CD1c-positive myeloid dendritic cell (primary cell): ENCODE data around the gene FGF7.
"Not testable (repeated sequence)": the region's sequence is repeated elsewhere in the genome, so short reads cannot be mapped to it uniquely, and the experiment has no call there.

Experiments used
- DNase-seq: peaks from one replicate; pipeline ENCODE4 v3.0.0-alpha.2; 2016; ENCODE audit errors: extremely low spot score

FGF7 gene, protein sequence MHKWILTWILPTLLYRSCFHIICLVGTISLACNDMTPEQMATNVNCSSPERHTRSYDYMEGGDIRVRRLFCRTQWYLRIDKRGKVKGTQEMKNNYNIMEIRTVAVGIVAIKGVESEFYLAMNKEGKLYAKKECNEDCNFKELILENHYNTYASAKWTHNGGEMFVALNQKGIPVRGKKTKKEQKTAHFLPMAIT

DNA sequence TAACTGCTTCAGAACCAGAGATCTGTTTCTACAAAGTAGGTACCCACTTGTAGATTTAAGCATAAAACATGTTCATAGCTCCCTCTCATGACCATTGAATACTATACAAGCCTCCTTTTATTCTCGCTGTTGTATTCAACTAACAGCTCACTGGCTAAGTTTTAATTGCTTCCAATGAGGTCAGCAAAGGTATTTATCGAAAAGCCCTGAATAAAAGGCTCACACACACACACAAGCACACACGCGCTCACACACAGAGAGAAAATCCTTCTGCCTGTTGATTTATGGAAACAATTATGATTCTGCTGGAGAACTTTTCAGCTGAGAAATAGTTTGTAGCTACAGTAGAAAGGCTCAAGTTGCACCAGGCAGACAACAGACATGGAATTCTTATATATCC lies at the start of gene FGF7:
Gene FGF7 (plus strand): TSS at position 222 of the 400 bp plus-strand sequence. CDS start 1,056 bp downstream, outside the sequence.
- DNase-seq, result no peak

DNA sequence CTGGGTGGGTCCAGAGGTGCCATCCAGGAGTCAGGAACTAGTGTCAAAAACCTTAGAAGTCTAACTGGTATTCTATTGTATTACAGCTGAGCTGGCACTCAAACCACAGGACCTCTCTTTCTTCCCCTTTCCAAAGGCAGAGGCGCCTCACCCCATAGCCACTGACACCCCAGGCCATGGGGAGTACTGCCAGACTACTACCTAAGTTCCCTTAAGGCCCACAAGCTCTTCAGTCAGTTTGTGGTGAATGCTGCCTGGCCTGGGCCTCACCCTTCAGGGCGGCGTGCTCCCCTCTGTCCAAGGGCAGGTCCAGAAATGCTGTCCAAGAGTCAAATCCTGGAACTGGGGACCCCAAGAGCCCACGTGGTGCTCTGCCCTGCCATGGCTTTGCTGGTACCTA lies 43.0 kb upstream of the FGF7 start:
- DNase-seq, result no peak

DNA sequence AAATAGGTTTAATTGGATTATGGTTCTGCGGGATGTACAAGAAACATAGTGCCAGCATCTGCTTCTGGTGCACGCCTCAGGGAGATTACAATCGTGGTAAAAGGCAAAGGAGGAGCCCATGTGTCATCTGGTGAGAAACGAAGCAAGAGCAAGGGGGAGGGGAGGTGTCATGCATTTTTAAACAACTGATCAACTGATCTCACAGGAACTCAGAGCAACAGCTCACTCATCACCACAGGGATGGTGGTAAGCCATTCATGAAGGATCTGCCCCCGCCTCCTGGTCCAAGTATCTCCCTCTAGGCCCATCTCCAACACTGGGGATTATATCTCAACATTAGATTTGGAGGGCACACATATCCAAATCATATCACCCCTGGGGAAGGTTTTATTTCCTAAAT lies 42.1 kb upstream of the FGF7 start:
- DNase-seq, result no peak

DNA sequence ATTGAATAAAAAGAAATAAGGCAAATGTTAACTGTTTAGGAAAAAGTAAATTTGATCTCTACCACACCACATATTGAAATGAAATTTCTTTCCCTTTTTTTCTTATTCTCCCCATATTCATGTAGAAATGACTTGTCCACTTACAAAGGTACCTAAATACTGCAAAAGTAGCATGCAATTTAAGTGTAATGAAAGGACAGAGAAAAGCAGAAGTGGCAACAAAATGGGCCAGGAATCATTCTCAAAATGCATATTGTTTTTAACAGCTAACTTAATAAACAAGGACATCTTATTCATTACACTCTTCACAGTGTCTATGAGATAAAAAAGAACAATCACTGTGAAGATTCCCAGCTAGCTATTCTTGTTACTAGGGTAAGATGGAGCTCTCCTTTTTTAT lies 40.6 kb upstream of the FGF7 start:
- no peak for DNase-seq

DNA sequence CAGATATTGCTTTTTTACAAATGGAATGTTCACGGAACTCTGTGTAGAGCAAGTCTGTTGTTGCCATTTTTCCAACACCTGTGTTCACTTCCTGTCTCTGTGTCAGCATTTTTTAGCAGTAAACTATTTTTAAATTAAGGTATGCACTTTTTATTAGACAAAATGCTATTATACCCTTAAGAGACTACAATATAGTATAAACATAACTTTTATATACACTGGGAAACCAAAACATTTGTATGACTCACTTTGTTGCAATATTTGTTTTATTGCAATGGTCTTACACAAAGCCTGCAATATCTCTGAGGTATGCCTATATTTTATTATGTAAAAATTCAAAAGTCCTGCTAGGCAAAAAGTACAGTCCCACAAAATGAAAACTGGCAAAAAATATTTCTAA lies 39.8 kb upstream of the FGF7 start:
- DNase-seq, result no peak

DNA sequence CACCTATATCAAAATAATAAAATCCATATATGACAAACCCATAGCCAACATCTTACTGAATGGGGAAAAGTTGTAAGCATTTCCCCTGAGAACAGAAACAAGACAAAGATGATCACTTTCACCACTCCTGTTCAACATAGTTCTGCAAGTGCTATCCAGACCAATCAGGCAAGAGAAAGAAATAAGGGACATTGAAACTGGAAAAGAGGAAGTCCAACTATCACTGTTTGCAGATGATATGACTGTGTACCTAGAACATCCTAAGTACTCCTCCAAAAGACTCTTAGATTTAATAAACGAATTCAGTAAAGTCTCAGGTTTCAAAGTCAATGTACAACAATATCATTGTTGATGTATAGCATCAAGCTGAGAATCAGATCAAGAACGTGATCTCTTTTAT lies 35.6 kb upstream of the FGF7 start:
- peak; percentile 15 for DNase-seq

DNA sequence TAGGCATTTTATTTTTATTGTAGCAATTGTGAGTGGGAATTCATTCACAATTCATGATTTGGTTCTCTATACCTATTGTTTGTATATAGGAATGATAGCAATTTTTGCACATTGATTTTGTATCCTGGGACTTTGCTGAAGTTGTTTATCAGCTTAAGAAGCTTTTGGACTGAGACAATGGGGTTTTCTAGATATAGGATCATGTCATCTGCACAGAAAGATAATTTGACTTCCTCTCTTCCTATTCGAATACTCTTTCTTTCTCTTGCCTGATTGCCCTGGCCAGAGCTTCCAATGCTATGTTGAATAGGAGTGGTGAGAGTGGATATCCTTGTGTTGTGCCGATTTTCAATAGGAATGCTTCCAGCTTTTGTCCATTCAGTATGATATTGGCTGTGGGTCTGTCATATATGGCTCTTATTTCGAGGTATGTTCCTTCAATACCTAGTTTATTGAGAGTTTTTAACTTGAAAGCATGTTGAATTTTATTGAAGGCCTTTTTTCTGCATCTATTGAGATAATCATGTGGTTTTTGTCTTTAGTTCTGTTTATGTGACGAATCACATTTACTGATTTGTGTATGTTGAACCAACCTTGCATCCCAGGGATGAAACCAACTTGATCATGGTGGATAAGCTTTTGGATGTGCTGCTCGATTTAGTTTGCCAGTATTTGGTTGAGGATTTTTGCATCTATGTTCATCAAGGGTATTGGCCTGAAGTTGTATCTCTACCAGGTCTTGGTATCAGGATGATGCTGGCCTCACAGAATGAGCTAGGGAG lies 20.3 kb upstream of the FGF7 start:
- not testable (repeated sequence) for DNase-seq

DNA sequence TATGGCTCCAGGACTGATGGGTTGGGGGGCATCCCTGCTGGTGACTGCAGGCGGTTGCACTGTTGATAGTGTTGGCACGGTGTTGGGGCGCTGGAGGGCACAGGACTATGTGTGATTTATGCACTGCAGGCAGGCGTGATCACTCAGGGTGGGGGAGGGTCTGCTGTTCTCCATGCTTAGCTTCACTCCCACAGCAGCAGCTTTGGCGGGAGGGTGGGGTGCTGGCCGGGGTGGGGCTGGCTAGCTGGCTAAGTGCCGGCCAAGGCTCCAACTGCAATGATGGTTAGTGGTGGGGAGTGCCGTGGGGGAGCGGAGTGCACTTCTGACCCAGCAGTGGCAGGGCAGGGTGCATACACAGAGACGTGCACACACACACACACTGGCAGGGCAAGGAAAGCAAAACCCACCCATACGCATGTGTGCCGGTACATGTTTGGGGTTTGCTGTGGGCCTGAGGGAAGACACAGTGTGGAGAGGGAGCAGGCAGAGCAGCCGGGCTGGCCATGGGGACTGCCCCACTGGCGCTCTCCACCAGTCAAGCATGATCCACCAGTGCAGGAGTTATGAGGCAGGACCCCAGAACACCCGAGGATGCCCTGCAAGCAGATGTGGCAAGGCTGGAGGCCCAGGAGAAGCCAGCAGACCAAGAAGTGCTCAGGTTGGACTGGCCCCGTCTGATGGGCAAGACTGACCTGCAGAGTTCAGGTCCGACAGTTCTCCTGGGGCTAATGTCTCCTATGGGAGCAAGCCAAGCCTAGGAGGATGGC lies 16.5 kb upstream of the FGF7 start:
- DNase-seq, result no peak

DNA sequence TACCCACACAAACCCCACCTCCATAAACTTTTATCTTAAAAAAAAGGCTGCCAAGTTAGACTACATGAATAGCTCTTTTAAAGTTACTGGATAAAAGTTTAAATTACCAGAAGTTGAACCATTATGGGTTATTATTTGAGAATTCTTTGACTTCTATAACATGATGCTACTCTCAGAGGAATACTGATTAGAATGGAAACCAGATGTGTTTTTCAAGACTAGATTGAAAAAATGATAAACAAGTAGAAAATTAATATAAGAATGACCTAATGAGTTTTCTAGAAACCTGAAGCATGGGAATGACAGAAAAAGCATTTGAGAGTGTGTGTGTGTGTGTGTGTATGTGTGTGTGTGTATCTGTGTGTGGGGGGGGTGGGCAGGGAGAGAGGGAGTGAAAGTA lies 12.4 kb upstream of the FGF7 start:
- no peak for DNase-seq

DNA sequence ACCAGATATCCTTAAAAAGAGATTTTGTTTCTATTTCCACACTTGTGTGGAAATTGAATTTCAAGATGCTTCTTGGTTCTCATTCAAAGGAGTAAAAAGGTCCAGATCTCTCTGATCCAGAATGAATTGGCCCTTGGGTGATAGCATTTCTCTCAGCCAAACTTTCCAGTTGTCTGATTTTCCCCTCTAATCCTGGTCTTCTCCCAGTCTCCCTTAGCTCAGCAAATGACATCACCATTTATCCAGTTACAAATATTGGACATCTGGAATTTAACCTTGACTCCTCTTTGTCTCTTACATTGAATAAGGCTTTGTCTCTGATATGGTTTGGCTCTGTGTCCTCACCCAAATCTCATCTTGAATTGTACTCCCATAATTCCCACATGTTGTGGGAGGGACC lies 10.2 kb upstream of the FGF7 start:
- no peak for DNase-seq

DNA sequence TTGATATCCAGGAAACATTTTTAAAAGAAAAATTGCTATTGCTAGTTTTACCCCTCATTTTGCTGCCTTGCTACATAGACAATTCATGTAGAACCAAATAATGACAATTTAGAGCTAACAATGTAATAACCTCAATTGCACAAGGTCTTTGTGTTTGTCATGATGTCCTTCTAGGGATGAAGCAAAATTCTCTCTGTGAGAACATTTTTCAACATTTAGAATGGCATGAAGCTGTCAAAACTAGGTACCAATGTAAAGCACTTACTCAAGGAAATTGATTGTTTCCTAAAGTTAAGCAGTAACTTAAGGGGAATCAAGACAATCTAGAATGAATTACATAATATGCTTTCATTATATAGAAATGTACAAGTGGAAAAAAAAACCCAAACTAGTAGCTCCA lies 7.9 kb upstream of the FGF7 start:
- no peak for DNase-seq

DNA sequence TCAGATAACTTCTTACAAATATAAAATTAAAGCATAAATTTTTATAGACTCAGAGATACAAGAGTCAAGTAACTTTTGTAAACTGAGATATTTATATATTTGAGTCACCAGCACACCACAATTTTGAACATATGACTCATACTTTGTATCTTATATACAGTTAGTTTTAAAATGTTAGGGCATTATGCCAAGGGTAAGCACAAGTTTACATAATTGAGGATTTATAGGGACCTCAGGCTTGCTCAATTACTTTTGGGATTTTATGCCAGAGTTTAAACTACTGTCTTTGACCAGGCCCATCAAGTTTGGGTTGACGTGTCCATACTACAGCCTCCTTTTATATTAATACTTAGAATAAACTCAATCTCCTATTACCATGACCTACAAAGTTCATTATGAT lies 7.4 kb upstream of the FGF7 start:
- no peak for DNase-seq

DNA sequence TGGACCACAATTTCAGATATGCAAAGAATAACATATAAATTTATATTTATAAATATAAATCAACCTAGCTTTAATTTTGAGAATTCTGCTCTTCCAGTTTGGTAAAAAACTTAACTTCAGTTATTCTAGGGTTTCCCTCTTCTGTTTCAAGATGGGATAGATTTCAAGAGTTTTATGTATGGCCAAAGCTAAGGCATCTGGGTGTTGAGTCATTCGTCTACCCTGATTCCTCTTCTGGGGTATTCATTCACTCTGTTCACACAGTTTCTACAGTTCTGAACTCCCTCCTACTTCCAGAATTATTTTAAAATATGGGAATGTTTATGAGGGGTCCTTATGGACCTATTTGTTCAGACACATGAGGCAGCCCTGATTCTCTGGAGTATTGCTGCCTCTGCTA lies 4.2 kb upstream of the FGF7 start:
- no peak for DNase-seq

DNA sequence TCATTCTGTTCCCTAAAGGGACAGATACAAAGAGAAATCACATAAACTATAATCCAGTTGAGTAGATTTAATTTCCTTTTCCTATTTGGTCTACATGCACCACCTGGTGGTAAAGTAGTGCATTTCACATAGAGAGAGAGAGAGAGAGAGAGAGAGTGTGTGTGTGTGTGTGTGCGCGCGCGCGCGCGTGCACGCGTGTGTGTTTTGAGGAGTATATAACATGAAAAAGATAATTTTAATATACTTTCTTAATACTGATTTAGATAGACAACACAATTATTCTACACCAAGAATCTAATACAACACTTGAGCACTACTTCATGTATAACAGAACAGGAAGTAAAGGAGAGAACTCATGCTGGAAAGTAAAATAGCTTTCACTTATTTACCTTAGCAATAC lies 1.1 kb upstream of the FGF7 start:
- peak; percentile 62 for DNase-seq

DNA sequence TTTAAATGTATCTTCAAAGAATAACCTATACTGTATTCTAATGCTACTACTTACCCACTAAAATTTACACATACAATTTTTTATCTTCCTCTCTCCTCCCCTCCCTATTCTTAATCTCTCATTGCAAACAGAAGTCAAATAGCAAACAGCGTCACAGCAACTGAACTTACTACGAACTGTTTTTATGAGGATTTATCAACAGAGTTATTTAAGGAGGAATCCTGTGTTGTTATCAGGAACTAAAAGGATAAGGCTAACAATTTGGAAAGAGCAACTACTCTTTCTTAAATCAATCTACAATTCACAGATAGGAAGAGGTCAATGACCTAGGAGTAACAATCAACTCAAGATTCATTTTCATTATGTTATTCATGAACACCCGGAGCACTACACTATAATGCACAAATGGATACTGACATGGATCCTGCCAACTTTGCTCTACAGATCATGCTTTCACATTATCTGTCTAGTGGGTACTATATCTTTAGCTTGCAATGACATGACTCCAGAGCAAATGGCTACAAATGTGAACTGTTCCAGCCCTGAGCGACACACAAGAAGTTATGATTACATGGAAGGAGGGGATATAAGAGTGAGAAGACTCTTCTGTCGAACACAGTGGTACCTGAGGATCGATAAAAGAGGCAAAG lies 984 bp downstream of the FGF7 start:
- no peak for DNase-seq

DNA sequence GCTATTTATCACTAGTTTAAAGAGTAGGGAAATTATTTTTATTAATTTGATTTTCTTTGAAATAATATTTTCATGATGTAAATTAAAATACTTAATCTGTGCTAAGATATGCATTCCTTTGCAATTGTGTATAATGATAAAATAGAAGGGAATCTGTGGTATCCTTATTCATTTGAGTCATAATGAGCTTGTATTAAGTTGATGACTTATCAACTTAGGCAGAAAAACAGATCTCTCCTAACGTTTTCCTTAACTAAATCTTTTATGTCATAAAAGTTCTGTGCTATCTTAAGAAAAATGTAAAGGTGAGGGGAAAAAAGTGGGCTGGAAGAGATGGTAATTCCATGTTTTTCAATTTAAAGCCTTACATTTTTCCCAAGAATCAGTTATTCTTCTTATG lies 1.9 kb downstream of the FGF7 start:
- no peak for DNase-seq

DNA sequence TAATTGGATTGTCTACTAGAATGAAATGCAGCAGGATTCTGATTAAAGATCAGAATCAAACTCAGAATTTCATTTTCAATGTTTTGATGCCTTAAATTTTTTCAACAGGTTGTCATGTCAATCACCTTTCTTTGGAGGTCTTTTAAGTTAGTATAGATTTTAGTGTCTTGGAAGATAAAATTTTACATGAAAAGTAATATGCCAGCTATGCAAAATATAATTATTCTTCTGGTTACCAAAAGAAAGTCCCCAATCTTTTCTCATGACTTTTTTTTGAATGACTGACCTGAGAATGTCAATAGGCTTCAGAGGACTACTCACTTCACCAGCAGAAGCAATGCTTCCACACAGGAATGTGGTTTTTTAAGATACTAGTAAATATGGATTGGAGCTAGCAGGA lies 4.3 kb downstream of the FGF7 start:
- DNase-seq, result no peak

DNA sequence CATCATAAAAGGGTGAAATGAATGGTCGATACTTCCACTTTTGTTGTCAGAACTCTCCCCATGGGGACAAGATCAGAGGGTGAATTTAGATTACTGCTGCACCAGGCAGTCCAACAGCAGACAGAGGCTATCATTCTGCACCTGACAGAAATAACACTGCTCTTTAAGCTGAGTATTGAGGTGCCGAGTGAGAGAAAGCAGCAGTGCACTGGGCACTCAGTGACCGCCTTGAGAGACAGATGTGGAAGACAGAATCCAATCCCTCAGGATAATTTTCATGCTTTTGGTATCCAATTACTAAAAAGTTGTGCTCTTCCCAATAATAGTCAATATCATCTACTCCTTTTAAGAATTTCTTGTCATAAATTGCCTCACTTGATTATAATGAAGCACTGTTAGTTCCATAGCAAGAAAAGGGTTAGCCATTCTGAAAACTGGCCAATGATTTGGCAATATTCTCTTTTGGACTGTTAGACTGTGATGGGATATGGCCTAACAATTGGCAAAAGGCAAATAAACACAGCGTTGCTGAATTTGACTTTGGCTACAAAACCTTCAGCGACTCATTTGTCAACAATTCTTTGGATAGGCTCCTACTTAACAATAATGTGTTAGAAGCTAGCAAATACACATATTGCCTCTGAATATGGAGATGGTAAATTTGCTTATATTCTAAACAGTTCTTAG lies 5.5 kb downstream of the FGF7 start:
- DNase-seq, result no peak

DNA sequence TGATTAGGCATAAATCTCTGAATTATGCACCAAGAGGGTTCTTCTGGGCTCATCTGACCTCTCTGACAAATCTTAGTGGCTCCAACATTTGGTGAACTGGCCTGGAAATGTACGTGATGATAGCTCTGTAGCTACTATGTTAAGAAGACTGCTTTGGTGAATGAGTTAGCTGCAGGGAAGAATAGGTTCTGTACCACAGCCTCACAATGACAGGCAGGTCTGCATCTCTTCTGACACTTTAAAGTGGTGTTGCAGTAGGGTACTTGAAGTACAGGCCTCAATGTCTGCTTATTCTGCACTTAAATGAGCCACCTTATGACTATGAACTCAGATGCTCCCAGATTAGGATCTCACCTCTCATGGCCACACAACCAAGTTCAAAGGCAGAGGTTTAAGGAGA lies 7.0 kb downstream of the FGF7 start:
- DNase-seq, result no peak

DNA sequence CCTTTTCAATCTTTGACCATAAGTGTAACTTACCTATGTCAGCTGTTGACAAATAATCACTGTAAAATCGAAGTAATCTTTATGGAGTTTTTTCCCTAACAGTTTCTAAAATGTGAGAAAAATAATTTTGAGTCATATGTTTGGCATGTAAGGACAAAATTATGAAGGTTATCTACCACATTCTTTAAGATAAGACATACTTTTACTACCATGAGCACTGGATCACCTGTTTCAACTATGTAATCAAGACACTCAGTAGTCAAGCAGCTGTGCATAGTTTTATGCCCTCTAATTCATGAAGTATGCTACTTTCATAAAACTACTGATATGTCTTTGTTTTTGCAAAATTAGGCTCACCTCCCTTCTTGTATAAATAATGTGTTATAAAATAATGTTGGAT lies 12.1 kb downstream of the FGF7 start:
- no peak for DNase-seq

DNA sequence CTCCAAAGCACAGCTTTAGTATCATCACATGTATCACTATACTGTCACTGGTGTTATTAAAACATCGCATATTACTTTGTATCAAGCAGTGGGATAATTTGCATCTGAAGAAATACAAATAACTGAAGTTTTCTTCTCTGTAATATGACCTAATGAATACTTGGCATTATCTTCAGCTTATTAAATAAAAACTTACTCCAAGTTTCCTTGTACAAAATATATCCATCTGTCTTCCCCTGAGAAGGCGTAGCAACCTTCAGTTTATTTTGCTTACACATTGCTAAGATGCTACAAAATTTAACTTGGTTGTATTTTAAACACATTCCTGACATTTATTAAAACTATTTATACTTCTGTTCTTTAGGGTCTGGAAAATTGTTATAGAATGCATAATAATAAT lies 13.7 kb downstream of the FGF7 start:
- DNase-seq, result no peak
